Mucosa of descending colon (tissue), 3 donors: ENCODE results near the gene FAF1. TPM values are rescaled to one million over a fixed set of nuclear protein-coding genes. Genes with fewer than 3 reads are reported as not detected.
"Not testable (repeated sequence)": the region's sequence is repeated elsewhere in the genome, so short reads cannot be mapped to it uniquely, and the experiment has no call there.

Experiments used
- ATAC-seq: fragments of 200-7000 bp; cut with Tn5 transposase; one replicate; pipeline ENCODE4 v1.9.1; 2020; ENCODE audit warnings: mild to moderate bottlenecking, moderate library complexity
- DNase-seq, 3 donors: peaks; one replicate each; pipeline ENCODE4 v3.0.0-alpha.2; 2020
- H3K36me3 ChIP-seq: fragments of 200-600 bp; one replicate; pipeline ENCODE4 v1.8.0; 2021; ENCODE audit warnings: low read depth, mild to moderate bottlenecking
- H3K4me1 ChIP-seq: fragments of 200-600 bp; one replicate; pipeline ENCODE4 v1.8.0; 2021; ENCODE audit warnings: low read depth, mild to moderate bottlenecking
- H3K4me3 ChIP-seq: fragments of 200-600 bp; one replicate; pipeline ENCODE4 v1.8.0; 2021; ENCODE audit warnings: mild to moderate bottlenecking
- H3K9me3 ChIP-seq: fragments of 200-600 bp; one replicate; pipeline ENCODE4 v1.8.0; 2021; ENCODE audit warnings: mild to moderate bottlenecking
- CTCF ChIP-seq: fragments of 200-600 bp; IDR thresholded peaks from one replicate; pipeline ENCODE4 v1.8.0; 2022; ENCODE audit warnings: antibody characterized with exemption, mild to moderate bottlenecking
- intact Hi-C, 2 donors: fragments of 100-400 bp; cut with DNase I in 1 of 2; cut with micrococcal nuclease in 1 of 2; formaldehyde crosslinking; loops; one replicate each; pipeline versions ENCODE4 v1.11.0 to v1.11.1; 2022; cut with DNase I, micrococcal nuclease
- total RNA-seq, 3 donors: library from RNA; stranded (reverse); fragmentation: NEBNext Ultra II Directional in 2 of 3; extraction: Animal tissue kit (Norgen Biotek cat#: 25700) in 2 of 3; gene quantifications; one replicate each; pipeline versions ENCODE4 v1.2.1 to v1.2.4, GENCODE V29; 2021 to 2023
- donor health status: DM: no; HTN: no; CAD: no; lungs with moderate emphysema.
- donor health status: DM: no; HTN: no; CAD: no.
- donor health status: DM: no; HTN: yes; CAD: no.

FAF1 gene
- total RNA-seq, 3 donors from 2014 or later, result 48.6 to 70.9 (median 57.7) TPM

- H3K9me3 ChIP-seq, result no peaks in the 10 kb centered on the region
- no peak for TF ChIP-seq CTCF
- no peak for DNase-seq
- no peak overlapping the region for H3K4me3 ChIP-seq
- H3K4me1 ChIP-seq, result no peaks in the 10 kb centered on the region
- intact Hi-C loops, result no loop called here
- no peaks in the 10 kb centered on the region for H3K36me3 ChIP-seq
- ATAC-seq, result no peak
These were observed 79.7 kb downstream of the FAF1 start for GRCh38 chr1:50880373-50880772.

GRCh38 chr1:50879137-50879536, 80.9 kb downstream of the FAF1 start:
- Histone ChIP-seq H3K4me3 (no peak overlapping the region), H3K36me3 (no peaks in the 10 kb centered on the region), H3K4me1 (no peaks in the 10 kb centered on the region), H3K9me3 (no peaks in the 10 kb centered on the region)
- no peak for ATAC-seq
- DNase-seq, result no peak
- no peak for TF ChIP-seq CTCF
- intact Hi-C loops, result no loop called here

- Histone ChIP-seq H3K9me3 (no peaks in the 10 kb centered on the region), H3K4me3 (no peak overlapping the region), H3K4me1 (no peaks in the 10 kb centered on the region), H3K36me3 (no peaks in the 10 kb centered on the region)
- intact Hi-C loops, result no loop called here
- no peak for ATAC-seq
- no peak for TF ChIP-seq CTCF
- DNase-seq, result no peak
These were observed 81.6 kb downstream of the FAF1 start for GRCh38 chr1:50878434-50878833.

DNA sequence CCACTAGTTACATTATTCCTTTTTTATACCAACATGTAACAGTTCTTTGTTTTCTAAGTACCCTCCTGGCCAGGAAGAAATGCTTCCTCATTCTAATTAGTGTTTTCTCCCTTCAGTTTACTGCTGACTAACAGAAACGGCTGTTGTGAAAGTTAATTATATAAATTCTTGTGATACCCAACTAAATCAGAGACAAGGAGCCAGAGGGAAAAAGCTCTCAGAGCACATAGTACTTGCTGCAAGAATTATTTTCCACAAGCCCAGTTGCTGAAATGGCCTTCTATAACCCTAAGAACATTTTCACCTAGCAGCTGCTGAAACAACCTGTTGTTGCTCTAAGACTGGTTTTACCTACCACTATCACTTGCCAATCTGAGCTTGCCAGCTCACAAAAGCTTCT, 82.4 kb downstream of the FAF1 start:
- no peaks in the 10 kb centered on the region for H3K9me3 ChIP-seq
- TF ChIP-seq CTCF, result no peak
- ATAC-seq, result no peak
- H3K4me1 ChIP-seq, result no peaks in the 10 kb centered on the region
- no peak for DNase-seq
- H3K36me3 ChIP-seq, result no peaks in the 10 kb centered on the region
- no peak overlapping the region for H3K4me3 ChIP-seq
- intact Hi-C loops, result no loop called here

GRCh38 chr1:50873458-50874187, 86.4 kb downstream of the FAF1 start:
- H3K4me3 ChIP-seq, result no peak overlapping the region
- intact Hi-C loops, result no loop called here
- no peaks in the 10 kb centered on the region for H3K36me3 ChIP-seq
- H3K9me3 ChIP-seq, result no peaks in the 10 kb centered on the region
- H3K4me1 ChIP-seq, result no peaks in the 10 kb centered on the region
- ATAC-seq (peak; percentile 94), DNase-seq (peak in 2 of 3 donors; percentile 70 to 91)
- TF ChIP-seq CTCF, result peak; percentile 33

DNA sequence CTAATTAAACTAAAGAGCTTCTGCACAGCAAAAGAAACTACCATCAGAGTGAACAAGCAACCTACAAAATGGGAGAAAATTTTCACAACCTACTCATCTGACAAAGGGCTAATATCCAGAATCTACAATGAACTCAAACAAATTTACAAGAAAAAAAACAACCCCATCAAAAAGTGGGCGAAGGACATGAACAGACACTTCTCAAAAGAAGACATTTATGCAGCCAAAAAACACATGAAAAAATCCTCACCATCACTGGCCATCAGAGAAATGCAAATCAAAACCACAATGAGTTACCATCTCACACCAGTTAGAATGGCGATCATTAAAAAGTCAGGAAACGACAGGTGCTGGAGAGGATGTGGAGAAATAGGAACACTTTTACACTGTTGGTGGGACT, 95.2 kb downstream of the FAF1 start:
- H3K4me1 ChIP-seq, H3K36me3 ChIP-seq, H3K9me3 ChIP-seq, ATAC-seq, intact Hi-C loops, H3K4me3 ChIP-seq, DNase-seq: not testable (repeated sequence)
